ENCODE results near the gene RPS6KA3.
"Not testable (repeated sequence)": the region's sequence is repeated elsewhere in the genome, so short reads cannot be mapped to it uniquely, and the experiment has no call there.

The RPS6KA3 gene

GRCh38 chrX:20218836-20219505 is 47.7 kb downstream of the RPS6KA3 start:
- DNase-seq (ENCODE audit: low read depth): no peak

GRCh38 chrX:20217906-20218305 is 48.8 kb downstream of the RPS6KA3 start:
- no peak for DNase-seq (ENCODE audit: low read depth)

DNA sequence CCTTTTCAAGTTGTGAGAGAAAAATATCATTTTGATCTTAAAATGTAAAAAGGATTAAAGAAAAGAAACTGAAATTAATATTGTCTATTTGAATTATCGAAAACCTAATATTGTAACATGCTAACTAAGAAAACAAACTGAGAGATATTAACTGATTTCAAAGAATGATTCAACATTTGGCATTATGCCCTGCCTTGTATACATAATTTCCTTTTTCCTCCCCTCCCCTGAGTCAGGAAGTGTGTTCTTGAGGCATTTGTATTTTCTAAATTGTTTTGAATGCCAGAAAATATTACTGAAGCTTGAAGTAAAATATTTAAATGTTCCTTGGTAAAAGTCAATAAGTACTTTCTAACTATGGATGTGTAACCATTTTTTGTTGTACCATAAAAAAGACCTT is 49.4 kb downstream of the RPS6KA3 start:
- no peak for DNase-seq (ENCODE audit: low read depth)

GRCh38 chrX:20215565-20215964 is 51.1 kb downstream of the RPS6KA3 start:
- DNase-seq (ENCODE audit: low read depth): no peak

- no peak for DNase-seq (ENCODE audit: low read depth)
Observed at GRCh38 chrX:20212486-20213089, 54.1 kb downstream of the RPS6KA3 start.

DNA sequence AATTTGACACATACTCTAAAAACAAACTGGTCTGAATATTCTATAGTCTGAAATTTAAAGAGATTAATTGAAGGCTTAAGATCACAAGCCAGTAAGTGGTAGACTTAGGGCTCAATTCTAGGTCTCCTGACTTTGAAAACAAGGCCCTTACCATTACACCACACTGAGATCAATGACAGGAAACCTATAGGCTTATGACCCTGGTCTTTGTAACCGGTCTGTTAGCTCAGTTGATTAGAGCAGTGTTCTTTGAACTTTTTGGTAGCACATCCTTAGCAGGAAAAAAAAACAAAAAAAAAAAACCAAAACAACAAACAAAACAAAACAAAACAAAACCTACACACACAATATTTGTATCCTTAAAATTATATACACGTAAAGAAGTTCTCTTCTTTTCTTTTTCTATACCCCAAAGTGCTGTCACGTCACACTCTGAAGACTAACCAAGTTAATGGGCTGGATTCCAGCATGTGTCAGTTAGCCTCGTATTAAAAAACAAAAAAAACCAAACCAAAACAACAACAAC is 55.4 kb downstream of the RPS6KA3 start:
- no peak for DNase-seq (ENCODE audit: low read depth)

DNA sequence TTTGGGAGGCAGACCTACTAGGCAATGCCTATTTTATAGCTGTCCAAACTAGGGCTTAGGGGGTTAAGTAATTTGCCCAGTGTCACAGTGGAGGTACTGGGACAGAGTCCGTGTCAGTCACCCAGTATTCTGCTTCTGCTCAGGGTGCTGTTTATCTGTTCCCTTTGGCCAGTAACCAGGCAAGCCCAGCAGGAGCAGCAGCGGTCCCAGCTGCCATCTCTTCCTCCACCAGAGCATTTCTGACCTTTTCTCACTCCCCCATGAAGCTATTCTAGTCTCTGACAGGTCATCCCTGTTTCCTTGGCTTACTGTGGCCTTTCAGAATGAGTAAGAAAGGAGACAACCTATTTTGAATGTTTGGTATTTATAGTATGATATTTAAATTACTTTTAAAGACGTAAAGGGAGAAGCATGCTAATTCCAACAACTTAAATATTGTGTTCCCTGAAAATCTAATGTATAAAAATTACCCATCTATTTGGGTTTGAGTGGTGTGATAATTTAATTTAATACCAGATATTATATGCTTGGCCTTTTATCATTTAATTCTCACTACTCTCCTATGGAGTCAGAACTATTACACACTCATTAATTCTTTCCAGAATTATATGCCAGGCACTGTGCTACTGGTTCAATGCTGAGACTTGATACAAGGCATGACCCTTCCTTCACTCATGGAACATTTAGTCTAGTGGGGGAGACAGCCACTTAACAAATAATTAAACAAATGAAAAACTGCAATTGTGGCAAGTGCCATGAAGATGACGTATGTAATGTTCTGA is 60.6 kb downstream of the RPS6KA3 start:
- DNase-seq (ENCODE audit: low read depth): no peak

GRCh38 chrX:20204351-20204750 is 62.4 kb downstream of the RPS6KA3 start:
- DNase-seq (ENCODE audit: low read depth): no peak

GRCh38 chrX:20197641-20198210 is 69.0 kb downstream of the RPS6KA3 start:
- DNase-seq (ENCODE audit: low read depth): no peak

DNA sequence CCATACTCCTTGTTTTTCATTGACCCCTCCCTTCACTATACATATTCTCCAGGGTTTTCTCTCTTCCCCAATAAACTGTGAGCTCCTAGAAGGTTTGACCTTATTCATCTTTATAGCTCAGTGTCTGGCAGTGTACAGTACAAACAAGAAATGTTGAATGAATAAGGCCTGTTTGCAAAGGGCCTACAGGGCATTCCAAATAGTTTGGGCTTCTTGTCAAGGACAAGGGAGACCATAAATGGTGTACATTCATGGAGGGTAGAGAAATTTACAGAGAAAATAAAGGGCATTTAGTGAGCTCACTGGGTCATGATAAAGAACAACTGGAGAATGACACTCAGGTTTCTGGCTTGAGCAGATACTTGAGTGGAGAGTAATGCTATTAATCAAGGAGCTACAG is 77.5 kb downstream of the RPS6KA3 start:
- no peak for DNase-seq (ENCODE audit: low read depth)

DNA sequence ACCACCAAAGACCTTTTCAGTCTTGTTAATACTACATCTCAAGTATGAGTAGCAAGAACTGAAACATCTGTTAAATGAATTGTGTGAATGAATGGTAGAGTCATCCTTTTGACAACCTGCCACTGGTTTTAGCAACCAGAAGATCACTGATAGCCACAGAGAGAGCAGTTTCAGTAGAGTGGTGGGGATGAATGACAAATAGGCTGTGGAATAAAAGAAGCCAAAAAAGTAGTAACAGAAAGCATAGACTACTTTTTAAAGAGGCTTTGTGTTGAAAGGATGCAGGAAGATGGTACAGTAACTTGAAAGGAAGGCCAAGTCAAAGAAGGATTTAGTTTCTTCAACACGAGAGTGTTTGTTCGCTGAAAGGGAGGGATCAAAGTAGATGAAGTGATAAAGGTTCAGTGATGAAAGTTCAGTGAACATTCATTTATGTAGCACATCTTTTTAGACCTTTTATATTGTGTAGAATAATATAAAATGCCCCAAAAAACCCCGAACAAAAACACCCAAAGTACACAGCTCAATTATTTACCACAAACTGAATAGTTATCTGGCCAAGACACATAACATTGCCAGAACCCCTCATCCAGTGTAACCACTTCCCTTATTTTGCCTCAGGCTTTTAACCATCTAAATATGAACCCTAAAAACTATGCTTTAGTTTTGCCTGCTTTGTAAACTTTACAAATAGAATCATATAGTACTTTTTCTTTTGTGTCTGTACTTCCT is 84.9 kb downstream of the RPS6KA3 start:
- no peak for DNase-seq (ENCODE audit: low read depth)

DNA sequence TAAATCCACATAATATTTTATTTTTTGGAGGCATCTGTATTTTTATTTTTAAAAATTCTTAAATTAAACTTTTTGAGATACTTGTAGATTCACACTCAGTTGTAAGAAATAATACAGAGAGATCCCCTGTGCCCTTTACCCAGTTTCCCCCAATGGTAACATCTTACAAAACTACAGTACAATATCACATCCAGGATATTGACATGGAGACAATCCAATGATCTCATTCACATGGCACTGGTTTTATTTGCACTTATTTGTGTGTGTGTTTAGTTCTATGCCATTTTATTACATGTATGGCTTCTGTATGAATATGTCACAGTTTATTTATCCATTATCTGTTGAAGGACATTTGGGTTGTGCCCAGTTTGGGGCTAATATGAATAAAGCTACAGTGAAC is 89.6 kb downstream of the RPS6KA3 start:
- DNase-seq (ENCODE audit: low read depth): no peak

GRCh38 chrX:20173856-20174255 is 92.9 kb downstream of the RPS6KA3 start:
- DNase-seq (ENCODE audit: low read depth): no peak

DNA sequence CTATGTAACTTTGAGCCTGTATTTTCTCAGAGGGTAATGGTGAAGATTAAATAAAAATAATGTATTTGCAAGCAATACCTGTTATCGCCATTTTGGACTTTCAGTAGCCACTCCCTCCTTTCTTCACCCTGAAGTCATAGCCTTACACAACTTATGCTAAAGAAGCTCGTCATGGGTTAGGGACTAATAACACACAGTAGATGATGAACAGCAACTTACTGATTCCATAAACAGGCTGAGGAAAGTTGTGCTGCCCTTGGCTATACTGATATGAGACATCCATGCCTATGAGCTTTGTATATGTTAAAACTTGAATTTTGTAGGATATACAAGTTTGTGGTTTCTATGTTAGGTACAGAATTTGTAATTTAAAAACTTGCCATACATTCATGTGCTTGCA is 93.4 kb downstream of the RPS6KA3 start:
- DNase-seq (ENCODE audit: low read depth): no peak

GRCh38 chrX:20171887-20172286 is 94.8 kb downstream of the RPS6KA3 start:
- no peak for DNase-seq (ENCODE audit: low read depth)

DNA sequence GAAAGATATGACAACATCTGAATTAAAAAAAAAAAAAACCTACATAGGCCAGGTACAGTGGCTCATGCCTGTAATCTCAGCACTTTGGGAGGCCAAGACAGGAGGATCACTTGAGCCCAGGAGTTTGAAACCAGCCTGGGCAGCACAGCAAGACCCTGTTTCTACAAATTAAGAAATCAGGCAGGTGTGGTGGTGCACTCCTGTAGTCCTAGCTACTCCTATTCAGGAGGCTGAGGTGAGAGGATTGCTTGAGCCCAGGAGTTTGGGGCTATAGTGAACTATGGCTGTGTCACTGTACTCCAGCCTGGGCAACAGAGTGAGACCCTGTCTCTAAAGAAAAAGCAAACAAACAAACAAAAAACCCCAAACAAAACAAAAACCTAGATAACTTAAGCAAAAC is 104.2 kb downstream of the RPS6KA3 start:
- DNase-seq (ENCODE audit: low read depth): not testable (repeated sequence)

GRCh38 chrX:20159797-20160385 is 106.8 kb downstream of the RPS6KA3 start:
- no peak for DNase-seq (ENCODE audit: low read depth)

DNA sequence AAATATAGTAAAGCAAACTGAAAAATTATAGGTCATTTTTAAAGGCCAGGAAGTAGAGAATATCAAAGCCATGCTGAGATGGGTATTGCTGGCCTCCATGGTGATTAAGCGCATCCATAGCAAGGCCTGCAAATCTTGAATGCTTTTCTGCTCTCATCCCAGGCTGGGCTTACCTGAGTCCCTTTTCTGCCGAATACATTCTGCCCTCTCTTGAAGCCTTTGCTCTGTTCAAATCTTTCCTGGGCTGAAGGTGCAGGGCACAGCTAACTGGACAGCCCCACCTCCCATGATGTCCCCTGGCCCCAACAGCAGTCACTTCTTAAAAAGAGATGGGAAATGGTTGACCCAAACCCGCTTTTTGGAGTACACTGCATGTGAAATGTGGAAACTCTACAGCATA is 115.0 kb downstream of the RPS6KA3 start:
- no peak for DNase-seq (ENCODE audit: low read depth)

DNA sequence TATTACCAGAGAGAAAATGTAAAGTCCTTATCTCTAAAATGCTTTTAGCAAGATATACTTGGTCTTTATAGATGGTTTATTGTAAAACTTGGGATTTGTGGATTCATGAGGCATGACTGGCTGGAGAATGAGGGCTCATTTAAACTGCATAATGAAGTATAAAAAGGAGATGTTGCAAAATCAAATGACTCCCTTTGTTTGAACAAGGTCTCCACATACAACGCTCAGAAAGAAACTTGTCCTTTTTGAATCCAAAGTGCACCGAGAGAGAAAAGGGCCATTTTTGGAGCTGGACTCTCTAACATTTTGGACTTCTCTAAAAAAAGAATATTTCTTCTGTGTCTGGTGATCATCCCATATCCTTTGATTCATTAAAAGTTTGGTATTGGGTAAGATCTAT is 117.4 kb downstream of the RPS6KA3 start:
- no peak for DNase-seq (ENCODE audit: low read depth)

GRCh38 chrX:20147561-20147960 is 119.1 kb downstream of the RPS6KA3 start:
- no peak for DNase-seq (ENCODE audit: low read depth)

GRCh38 chrX:20144491-20144890 is 122.2 kb downstream of the RPS6KA3 start:
- DNase-seq (ENCODE audit: low read depth): no peak

DNA sequence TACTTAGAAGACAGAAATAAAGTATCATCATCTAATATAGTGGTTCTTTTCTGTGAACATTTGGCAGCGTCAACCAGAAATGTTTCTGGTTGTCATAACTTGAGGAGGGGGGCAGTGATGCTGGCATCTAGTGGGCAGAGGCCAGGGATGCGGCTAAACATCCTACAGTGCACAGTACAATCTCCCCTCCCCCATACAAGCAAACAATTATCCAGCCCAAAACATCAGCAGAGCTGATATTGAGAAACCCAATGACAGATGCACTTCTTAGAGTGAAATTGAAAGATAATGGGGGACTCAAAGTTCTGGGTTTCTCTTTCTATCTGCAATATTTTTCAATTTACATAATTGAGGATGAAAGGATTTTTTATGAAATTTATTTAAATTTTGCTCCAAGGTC is 123.1 kb downstream of the RPS6KA3 start:
- no peak for DNase-seq (ENCODE audit: low read depth)
